Mesothelial cell of epicardium (in vitro differentiated cells): ENCODE results near the gene COA6. TPM values are rescaled to one million over a fixed set of nuclear protein-coding genes. Genes with fewer than 3 reads are reported as not detected.
"Not testable (repeated sequence)": the region's sequence is repeated elsewhere in the genome, so short reads cannot be mapped to it uniquely, and the experiment has no call there.

Experiments used
- DNase-seq, 2 experiments: peaks; one replicate each; pipeline ENCODE4 v3.0.0; 2021; ENCODE audit warnings: low spot score in 2 of 2; ENCODE audit not compliant: unreplicated experiment in 2 of 2
- H3K27ac Mint-ChIP-seq: 2 replicates; pipeline ENCODE4 v1.8.0; 2021; ENCODE audit warnings: mixed read lengths
- H3K27me3 Mint-ChIP-seq: 2 replicates; pipeline ENCODE4 v1.8.0; 2021; ENCODE audit warnings: low read depth, mixed read lengths
- H3K36me3 Mint-ChIP-seq: 2 replicates; pipeline ENCODE4 v1.8.0; 2021; ENCODE audit warnings: mixed read lengths
- H3K4me1 Mint-ChIP-seq: 2 replicates; pipeline ENCODE4 v1.8.0; 2021; ENCODE audit warnings: mixed read lengths
- H3K4me3 Mint-ChIP-seq: 2 replicates; pipeline ENCODE4 v1.8.0; 2021; ENCODE audit warnings: mild to moderate bottlenecking, moderate library complexity, mixed read lengths
- H3K9me3 Mint-ChIP-seq: 2 replicates; pipeline ENCODE4 v1.8.0; 2021; ENCODE audit warnings: mixed read lengths
- CTCF ChIP-seq: fragments of 200-600 bp; sonication (generic); IDR thresholded peaks from one replicate; pipeline ENCODE4 v1.5.0; 2021; ENCODE audit warnings: antibody characterized with exemption; ENCODE audit not compliant: unreplicated experiment
- total RNA-seq: library from RNA; stranded (reverse); gene quantifications from 3 replicates; pipeline ENCODE4 v1.2.1, GENCODE V29; 2021

COA6 gene
- total RNA-seq, 1 donor from 2014 or later = 23.2 TPM

DNA sequence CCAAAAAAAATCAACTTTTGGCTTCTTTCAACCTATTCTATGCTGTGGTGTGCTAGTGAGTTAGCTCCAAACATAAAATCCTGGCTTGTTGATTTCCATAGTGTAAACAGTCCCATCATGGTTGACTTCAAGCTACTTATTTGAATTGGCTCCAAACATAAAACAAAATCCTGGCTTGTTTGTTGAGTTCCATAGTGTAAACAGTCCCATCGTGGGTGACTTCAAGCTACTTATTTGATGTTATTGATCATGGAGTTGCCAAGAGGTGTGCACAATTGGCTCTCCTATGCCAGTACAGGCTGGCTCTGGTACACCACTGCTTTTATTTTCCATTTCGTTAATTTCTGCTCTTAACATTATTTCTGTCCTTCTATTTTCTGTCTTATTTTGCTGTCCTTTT lies 1.8 kb upstream of the COA6 start:
- Mint-ChIP-seq H3K27ac (no peak overlapping the region), H3K36me3 (peaks cover 4% of the 10 kb centered on the region), H3K9me3 (no peaks in the 10 kb centered on the region), H3K4me1 (peaks cover 15% of the 10 kb centered on the region), H3K27me3 (peaks cover 30% of the 10 kb centered on the region), H3K4me3 (no peak overlapping the region)
- no peak for DNase-seq
- no peak for TF ChIP-seq CTCF

DNA sequence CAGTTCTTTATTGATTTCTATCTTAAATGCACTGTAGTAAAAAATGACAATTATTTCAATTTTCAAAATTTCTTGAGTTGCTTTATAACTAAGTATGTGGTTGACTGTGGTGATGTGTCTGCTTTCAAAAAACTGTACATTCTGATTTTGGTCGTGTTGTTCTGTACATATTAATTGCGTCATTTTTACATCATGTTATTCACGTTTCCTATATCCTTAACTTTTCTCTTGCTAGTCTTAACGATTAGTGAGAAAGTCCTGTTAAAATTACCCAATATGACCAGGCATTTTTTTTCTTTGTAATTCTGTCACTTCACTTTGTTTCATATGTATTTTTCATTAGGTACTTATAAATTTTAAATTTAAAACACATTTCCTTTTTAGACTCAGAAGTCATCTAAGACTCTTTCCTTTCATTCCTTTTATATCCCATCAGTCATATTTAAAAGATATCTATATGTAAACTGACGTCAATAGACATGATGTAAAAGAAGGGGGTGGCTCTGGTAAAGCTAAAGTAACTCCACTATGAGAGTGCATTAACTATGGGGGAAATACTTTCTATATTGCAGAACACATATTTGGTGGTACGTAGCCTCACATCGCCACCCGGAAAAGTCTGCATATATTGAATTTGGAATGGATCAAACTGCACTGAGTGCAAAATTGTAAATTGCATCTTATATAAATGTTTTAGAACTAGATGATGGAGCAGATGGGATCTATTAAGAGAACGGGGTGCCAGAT lies 1.1 kb upstream of the COA6 start:
- peaks cover 7% of the 10 kb centered on the region for H3K36me3 Mint-ChIP-seq
- H3K4me3 Mint-ChIP-seq = peak overlapping the region; percentile 97
- H3K9me3 Mint-ChIP-seq = no peaks in the 10 kb centered on the region
- peak overlapping the region; percentile 99 for H3K27ac Mint-ChIP-seq
- DNase-seq = no peak
- H3K4me1 Mint-ChIP-seq = peaks cover 15% of the 10 kb centered on the region
- H3K27me3 Mint-ChIP-seq = peaks cover 27% of the 10 kb centered on the region
- no peak for TF ChIP-seq CTCF

GRCh38 chr1:234373959-234374254 lies 651 bp downstream of the COA6 start:
- H3K4me3 Mint-ChIP-seq = peak overlapping the region; percentile 97
- H3K4me1 Mint-ChIP-seq = peaks cover 15% of the 10 kb centered on the region
- H3K27ac Mint-ChIP-seq = peak overlapping the region; percentile 99
- H3K36me3 Mint-ChIP-seq = peaks cover 20% of the 10 kb centered on the region
- no peak for DNase-seq
- TF ChIP-seq CTCF = no peak
- H3K27me3 Mint-ChIP-seq = peaks cover 9% of the 10 kb centered on the region
- no peaks in the 10 kb centered on the region for H3K9me3 Mint-ChIP-seq

- peaks cover 15% of the 10 kb centered on the region for H3K4me1 Mint-ChIP-seq
- DNase-seq = no peak
- no peak for TF ChIP-seq CTCF
- H3K4me3 Mint-ChIP-seq = no peak overlapping the region
- peaks cover 33% of the 10 kb centered on the region for H3K36me3 Mint-ChIP-seq
- no peaks in the 10 kb centered on the region for H3K27me3 Mint-ChIP-seq
- no peak overlapping the region for H3K27ac Mint-ChIP-seq
- H3K9me3 Mint-ChIP-seq = no peaks in the 10 kb centered on the region
These were observed 2.4 kb downstream of the COA6 start for GRCh38 chr1:234375672-234376071.

- H3K4me3 Mint-ChIP-seq, H3K27ac Mint-ChIP-seq: not testable (repeated sequence)
- peaks cover 37% of the 10 kb centered on the region for H3K36me3 Mint-ChIP-seq
These were observed 6.4 kb downstream of the COA6 start for GRCh38 chr1:234379591-234380109.

DNA sequence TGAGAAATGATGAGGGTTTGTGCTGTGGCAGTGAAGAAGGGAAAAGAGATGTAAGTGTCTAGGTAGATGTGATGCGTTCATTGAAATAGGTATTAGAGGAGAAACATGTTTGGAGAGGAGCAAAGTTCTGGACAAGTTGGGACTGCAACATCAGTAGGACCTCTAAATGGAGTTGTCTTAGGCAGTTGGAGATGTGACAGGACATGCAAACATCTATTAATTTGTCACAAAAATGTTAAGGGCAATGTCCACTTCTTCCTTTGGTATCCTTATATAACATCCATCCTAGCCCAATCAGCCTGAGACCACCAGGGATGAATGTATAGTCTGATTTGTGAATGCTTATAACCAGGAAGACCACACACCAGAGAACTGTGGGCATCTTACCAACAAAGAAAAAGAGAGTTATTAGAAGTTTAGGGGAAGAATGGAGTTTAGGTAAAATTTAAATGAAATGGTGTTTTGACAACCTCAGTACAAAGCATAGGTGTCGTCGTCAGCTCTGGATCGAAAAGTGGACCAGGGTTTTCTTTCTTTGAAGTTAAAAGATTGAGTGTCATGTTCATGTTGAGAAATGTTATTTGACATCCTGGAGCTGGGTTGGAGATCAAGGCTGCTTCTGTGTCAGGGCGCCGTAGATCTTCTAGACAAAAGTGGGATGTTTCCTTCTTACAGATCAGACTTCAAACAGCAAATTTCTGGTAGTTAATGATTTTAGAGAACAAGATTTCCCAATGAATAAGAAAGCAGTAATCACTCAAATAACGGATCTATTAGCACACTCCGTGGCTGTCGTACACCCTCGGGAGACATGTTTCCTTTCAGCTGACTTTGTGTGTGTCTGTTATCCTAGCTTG lies 8.7 kb downstream of the COA6 start:
- TF ChIP-seq CTCF = no peak
- Mint-ChIP-seq H3K9me3 (no peaks in the 10 kb centered on the region), H3K4me1 (no peaks in the 10 kb centered on the region), H3K36me3 (peaks cover 45% of the 10 kb centered on the region), H3K4me3 (no peak overlapping the region), H3K27ac (no peak overlapping the region), H3K27me3 (no peaks in the 10 kb centered on the region)
- DNase-seq = no peak

More at GRCh38 chr1:234379591-234380109, 6.4 kb downstream of the COA6 start:
- not testable (repeated sequence) for H3K9me3 Mint-ChIP-seq, H3K27me3 Mint-ChIP-seq, DNase-seq, H3K4me1 Mint-ChIP-seq
